GM23338 (cell line): ENCODE measurements around the gene ZNF711. TPM values are rescaled to one million over a fixed set of nuclear protein-coding genes. Genes with fewer than 3 reads are reported as not detected.

Experiments used
- ATAC-seq: fragments of 200-7000 bp; cut with Tn5 transposase; 3 replicates; pipeline ENCODE4 v1.9.1; 2020
- DNase-seq: peaks from one replicate; pipeline ENCODE4 v3.0.0-alpha.2; 2015; ENCODE audit warnings: low spot score
- H2AFZ ChIP-seq: fragments of 200-600 bp; sonication (generic); 2 replicates; pipeline ENCODE4 v1.8.0; 2016; ENCODE audit warnings: antibody characterized with exemption, mild to moderate bottlenecking, moderate library complexity
- H3F3A ChIP-seq: fragments of 200-600 bp; sonication (generic); replicated peaks from 2 replicates; pipeline ENCODE4 v1.8.0; 2017; ENCODE audit warnings: antibody characterized with exemption, mixed run types, low read depth
- H3K27ac ChIP-seq: fragments of 200-600 bp; sonication (generic); 2 replicates; pipeline ENCODE4 v1.6.1; 2016; ENCODE audit warnings: low read depth
- H3K27me3 ChIP-seq: fragments of 200-600 bp; sonication (generic); 2 replicates; pipeline ENCODE4 v1.8.0; 2016; ENCODE audit warnings: mild to moderate bottlenecking, mixed run types, moderate library complexity; ENCODE audit not compliant: insufficient read depth
- H3K36me3 ChIP-seq: fragments of 200-600 bp; sonication (generic); 2 replicates; pipeline ENCODE4 v1.8.0; 2016; ENCODE audit warnings: mild to moderate bottlenecking; ENCODE audit not compliant: insufficient read depth
- H3K4me1 ChIP-seq: fragments of 200-600 bp; sonication (generic); 2 replicates; pipeline ENCODE4 v1.8.0; 2016; ENCODE audit warnings: mild to moderate bottlenecking, moderate library complexity; ENCODE audit not compliant: insufficient read depth
- H3K4me2 ChIP-seq: fragments of 200-600 bp; sonication (generic); 2 replicates; pipeline ENCODE4 v1.7.1; 2017; ENCODE audit warnings: mixed run types
- H3K4me3 ChIP-seq: fragments of 200-600 bp; sonication (generic); 2 replicates; pipeline ENCODE4 v1.6.1; 2016; ENCODE audit warnings: mixed run types
- H3K79me2 ChIP-seq: fragments of 200-600 bp; sonication (generic); replicated peaks from 2 replicates; pipeline ENCODE4 v1.8.0; 2017; ENCODE audit warnings: mild to moderate bottlenecking; ENCODE audit not compliant: insufficient read depth
- H3K9me2 ChIP-seq: fragments of 200-600 bp; sonication (generic); 2 replicates; pipeline ENCODE4 v1.8.0; 2017; ENCODE audit not compliant: insufficient read depth
- H4K20me1 ChIP-seq: fragments of 200-600 bp; sonication (generic); replicated peaks from 2 replicates; pipeline ENCODE4 v1.8.0; 2017; ENCODE audit warnings: mild to moderate bottlenecking; ENCODE audit not compliant: insufficient read depth
- H3K27ac Mint-ChIP-seq: 2 replicates; pipeline ENCODE4 v1.8.0; 2020; ENCODE audit warnings: inconsistent platforms, mild to moderate bottlenecking, moderate library complexity, mixed read lengths
- H3K27me3 Mint-ChIP-seq: 3 replicates; pipeline ENCODE4 v1.8.0; 2022; ENCODE audit warnings: low read depth, mild to moderate bottlenecking, moderate library complexity, mixed read lengths, inconsistent platforms; ENCODE audit not compliant: insufficient read depth, poor library complexity
- H3K36me3 Mint-ChIP-seq: 3 replicates; pipeline ENCODE4 v1.8.0; 2021; ENCODE audit warnings: low read depth, mild to moderate bottlenecking, inconsistent platforms, moderate library complexity, mixed read lengths
- H3K4me1 Mint-ChIP-seq: 3 replicates; pipeline ENCODE4 v1.8.0; 2020; ENCODE audit warnings: mild to moderate bottlenecking, inconsistent platforms, mixed read lengths
- H3K4me3 Mint-ChIP-seq: 3 replicates; pipeline ENCODE4 v1.8.0; 2021; ENCODE audit warnings: moderate library complexity, mild to moderate bottlenecking, inconsistent platforms, mixed read lengths
- H3K9me3 Mint-ChIP-seq: 3 replicates; pipeline ENCODE4 v1.8.0; 2020; ENCODE audit warnings: moderate library complexity, mild to moderate bottlenecking, inconsistent platforms, mixed read lengths
- CREB1 ChIP-seq: fragments of 250-450 bp; sonication (Bioruptor Pico); IDR thresholded peaks from 2 replicates; pipeline ENCODE4 v1.5.0; 2020; ENCODE audit warnings: low read depth, mild to moderate bottlenecking, moderate library complexity
- EZH2phosphoT487 ChIP-seq: fragments of 200-600 bp; sonication (generic); IDR thresholded peaks from one replicate; pipeline ENCODE4 v1.8.1; 2018; ENCODE audit warnings: antibody characterized with exemption; ENCODE audit not compliant: unreplicated experiment
- JUNB ChIP-seq: IDR thresholded peaks from one replicate; pipeline ENCODE4 v1.6.1; 2016; ENCODE audit warnings: antibody characterized with exemption; ENCODE audit not compliant: unreplicated experiment
- POLR2AphosphoS5 ChIP-seq: IDR thresholded peaks from 2 replicates; pipeline ENCODE4 v1.6.1; 2016; ENCODE audit warnings: antibody characterized with exemption, low read depth
- ZNF114 ChIP-seq: fragments of 250-450 bp; sonication (Bioruptor Pico); IDR thresholded peaks from 2 replicates; pipeline ENCODE4 v1.5.0; 2020; ENCODE audit warnings: mild to moderate bottlenecking, moderate library complexity
- ZNF331 ChIP-seq: fragments of 250-450 bp; sonication (Bioruptor Pico); IDR thresholded peaks from 2 replicates; pipeline ENCODE4 v1.5.0; 2020; ENCODE audit warnings: low read depth, mild to moderate bottlenecking, moderate library complexity
- long read RNA-seq: library from polyadenylated mRNA; unstranded; transcript quantifications from one replicate; pipeline ENCODE4 v2.0.0, GENCODE V29; 2020; ENCODE audit not compliant: unreplicated experiment
- polyA plus RNA-seq: library from polyadenylated mRNA; unstranded; fragments of >200 nt; fragmentation: Nextera tagmentation; extraction: Ambion mirVana; gene quantifications from 2 replicates; pipeline ENCODE4 v1.2.1, GENCODE V29; 2016
- total RNA-seq: library from RNA; depleted of rRNA; stranded (reverse); fragments of >200 nt; shearing (Covaris generic); gene quantifications from 2 replicates; pipeline ENCODE4 v1.2.3, GENCODE V29; 2014; rRNA removed
- TF ChIP-seq, protein P1 (sequence below), 2 experiments: fragments of 200-600 bp in 1 of 2; sonication (generic) in 1 of 2; conservative IDR thresholded peaks; 2 replicates each; pipeline versions ENCODE4 v1.5.1 to v1.6.1; 2016 to 2017; ENCODE audit warnings: antibody characterized with exemption in 2 of 2, low read depth in 2 of 2, mild to moderate bottlenecking in 2 of 2, moderate library complexity in 1 of 2
- TF ChIP-seq, protein P2 (sequence below): fragments of 250-450 bp; sonication (Bioruptor Pico); IDR thresholded peaks from 2 replicates; pipeline ENCODE4 v1.5.0; 2020; ENCODE audit warnings: mild to moderate bottlenecking, moderate library complexity
- TF ChIP-seq, protein P3 (sequence below): IDR thresholded peaks from 2 replicates; pipeline ENCODE4 v1.6.1; 2016; ENCODE audit warnings: antibody characterized with exemption

Gene ZNF711
- total RNA-seq (18.5 and 20.0 TPM in 2 replicates), polyA plus RNA-seq (9.3 and 12.2 TPM in 2 replicates)
- long read RNA-seq, partial matches to known transcripts: 1 of 6 reads
- long read RNA-seq, other reads (novel, unspliced or antisense): 5 of 6 reads

DNA sequence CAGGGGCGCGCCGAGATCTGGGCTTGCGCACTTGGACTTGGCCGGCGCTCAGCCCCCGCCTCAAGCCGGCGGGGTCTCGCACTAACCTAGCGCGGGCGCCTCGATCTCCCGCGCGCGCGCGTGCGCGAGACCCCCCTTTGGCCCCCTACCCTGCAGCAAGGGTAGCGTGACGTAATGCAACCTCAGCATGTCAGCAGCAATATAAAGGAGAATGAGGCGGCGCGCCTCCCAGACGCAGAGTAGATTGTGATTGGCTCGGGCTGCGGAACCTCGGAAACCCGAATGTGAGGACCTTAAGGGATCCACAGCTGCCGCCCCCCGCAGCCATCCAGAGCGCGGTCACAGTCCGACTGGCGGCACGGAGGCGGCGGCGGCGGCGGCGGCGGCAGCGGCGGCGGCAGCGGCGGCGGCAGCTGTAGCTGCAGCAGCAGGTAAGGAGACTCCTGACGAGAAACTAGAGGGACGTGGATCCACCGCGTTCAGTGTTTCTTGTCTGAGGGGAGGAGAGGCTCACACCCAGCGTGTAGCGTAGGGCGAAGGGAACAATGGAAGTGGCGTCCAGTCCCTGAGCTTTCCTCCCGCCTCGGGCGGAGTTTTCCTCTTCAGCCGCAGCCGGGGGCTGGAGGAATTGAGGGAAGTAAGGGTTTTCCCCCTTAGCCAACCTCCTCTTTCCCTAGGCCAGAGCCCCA is at the start of gene ZNF711, which contains the start of gene SATL1:
ZNF711 (plus strand) TSS at position 231 of the 689 bp plus-strand sequence. CDS start 3,582 bp downstream, outside the sequence.
SATL1 (minus strand) TSS at position 19 of the 689 bp plus-strand sequence. CDS start 134,811 bp downstream, outside the sequence.
- Histone ChIP-seq H4K20me1 (no peaks in the 10 kb centered on the region; the same call in 1 of the 2 replicates), H3K4me1 (peaks cover 10% of the 10 kb centered on the region), H3K4me3 (peak within 1 kb of the TSS; percentile 78), H3K36me3 (peaks cover 7% of the 10 kb centered on the region; the same call in 1 of the 2 replicates), H3F3A (no peaks in the 10 kb centered on the region), H3K4me2 (peak within 1 kb of the TSS; percentile 84), H3K79me2 (peaks cover 48% of the 10 kb centered on the region), H3K9me2 (no peaks in the 10 kb centered on the region), H3K27ac (peak within 1 kb of the TSS; percentile 84), H3K27me3 (no peaks in the 10 kb centered on the region), H2AFZ (peak within 1 kb of the TSS; percentile 87)
- Mint-ChIP-seq H3K27me3 (no peaks in the 10 kb centered on the region), H3K36me3 (peaks cover 5% of the 10 kb centered on the region), H3K4me1 (peaks cover 18% of the 10 kb centered on the region), H3K27ac (peak within 1 kb of the TSS; percentile 95), H3K4me3 (peak within 1 kb of the TSS; percentile 94), H3K9me3 (no peaks in the 10 kb centered on the region)
- ATAC-seq (peak; percentile 91), DNase-seq (peak; percentile 84)
- TF ChIP-seq, protein P1, sequence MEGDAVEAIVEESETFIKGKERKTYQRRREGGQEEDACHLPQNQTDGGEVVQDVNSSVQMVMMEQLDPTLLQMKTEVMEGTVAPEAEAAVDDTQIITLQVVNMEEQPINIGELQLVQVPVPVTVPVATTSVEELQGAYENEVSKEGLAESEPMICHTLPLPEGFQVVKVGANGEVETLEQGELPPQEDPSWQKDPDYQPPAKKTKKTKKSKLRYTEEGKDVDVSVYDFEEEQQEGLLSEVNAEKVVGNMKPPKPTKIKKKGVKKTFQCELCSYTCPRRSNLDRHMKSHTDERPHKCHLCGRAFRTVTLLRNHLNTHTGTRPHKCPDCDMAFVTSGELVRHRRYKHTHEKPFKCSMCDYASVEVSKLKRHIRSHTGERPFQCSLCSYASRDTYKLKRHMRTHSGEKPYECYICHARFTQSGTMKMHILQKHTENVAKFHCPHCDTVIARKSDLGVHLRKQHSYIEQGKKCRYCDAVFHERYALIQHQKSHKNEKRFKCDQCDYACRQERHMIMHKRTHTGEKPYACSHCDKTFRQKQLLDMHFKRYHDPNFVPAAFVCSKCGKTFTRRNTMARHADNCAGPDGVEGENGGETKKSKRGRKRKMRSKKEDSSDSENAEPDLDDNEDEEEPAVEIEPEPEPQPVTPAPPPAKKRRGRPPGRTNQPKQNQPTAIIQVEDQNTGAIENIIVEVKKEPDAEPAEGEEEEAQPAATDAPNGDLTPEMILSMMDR (conservative IDR thresholded peaks at IDR 0.05; ENCODE audit: low read depth in 2 of 2): no peak
- TF ChIP-seq POLR2AphosphoS5 (peak; percentile 40), CREB1 (CRISPR knock-in tag) (peak; percentile 85)

DNA sequence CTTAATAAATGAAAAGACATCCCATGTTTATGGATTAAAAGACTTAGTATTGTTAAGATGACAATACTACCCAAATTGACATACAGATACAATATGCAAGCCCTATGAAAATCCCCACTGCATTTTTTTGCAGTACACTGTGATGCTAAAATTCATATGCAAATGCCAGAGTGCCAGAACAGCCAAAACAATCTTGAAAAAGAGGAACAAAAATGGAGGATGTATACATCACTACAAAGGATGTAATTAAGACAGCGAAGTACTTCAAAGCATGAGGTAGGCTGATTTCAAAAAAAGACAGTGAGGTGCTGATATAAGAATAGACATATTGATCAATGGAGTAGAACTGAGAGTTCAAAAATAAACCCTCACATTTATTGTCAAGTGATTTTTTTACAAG is 47.5 kb upstream of the ZNF711 start:
- Mint-ChIP-seq H3K36me3 (peaks cover 4% of the 10 kb centered on the region; the same call in 2 of the 3 replicates), H3K4me3 (no peak overlapping the region), H3K27ac (no peak overlapping the region), H3K27me3 (no peaks in the 10 kb centered on the region), H3K9me3 (peaks cover 5% of the 10 kb centered on the region), H3K4me1 (no peaks in the 10 kb centered on the region)
- no peak overlapping the region for H3K4me3 ChIP-seq
- H3K4me1 ChIP-seq: no peaks in the 10 kb centered on the region
- no peak overlapping the region for H3K27ac ChIP-seq
- H3K4me2 ChIP-seq: no peak overlapping the region
- no peaks in the 10 kb centered on the region for H4K20me1 ChIP-seq
- ATAC-seq: no peak
- H3K79me2 ChIP-seq: no peaks in the 10 kb centered on the region
- no peak for DNase-seq
- no peaks in the 10 kb centered on the region for H3F3A ChIP-seq
- no peaks in the 10 kb centered on the region for H3K27me3 ChIP-seq
- H2AFZ ChIP-seq: no peak overlapping the region
- no peaks in the 10 kb centered on the region for H3K9me2 ChIP-seq
- no peaks in the 10 kb centered on the region for H3K36me3 ChIP-seq
- no peak for TF ChIP-seq JUNB
- TF ChIP-seq, protein P2, sequence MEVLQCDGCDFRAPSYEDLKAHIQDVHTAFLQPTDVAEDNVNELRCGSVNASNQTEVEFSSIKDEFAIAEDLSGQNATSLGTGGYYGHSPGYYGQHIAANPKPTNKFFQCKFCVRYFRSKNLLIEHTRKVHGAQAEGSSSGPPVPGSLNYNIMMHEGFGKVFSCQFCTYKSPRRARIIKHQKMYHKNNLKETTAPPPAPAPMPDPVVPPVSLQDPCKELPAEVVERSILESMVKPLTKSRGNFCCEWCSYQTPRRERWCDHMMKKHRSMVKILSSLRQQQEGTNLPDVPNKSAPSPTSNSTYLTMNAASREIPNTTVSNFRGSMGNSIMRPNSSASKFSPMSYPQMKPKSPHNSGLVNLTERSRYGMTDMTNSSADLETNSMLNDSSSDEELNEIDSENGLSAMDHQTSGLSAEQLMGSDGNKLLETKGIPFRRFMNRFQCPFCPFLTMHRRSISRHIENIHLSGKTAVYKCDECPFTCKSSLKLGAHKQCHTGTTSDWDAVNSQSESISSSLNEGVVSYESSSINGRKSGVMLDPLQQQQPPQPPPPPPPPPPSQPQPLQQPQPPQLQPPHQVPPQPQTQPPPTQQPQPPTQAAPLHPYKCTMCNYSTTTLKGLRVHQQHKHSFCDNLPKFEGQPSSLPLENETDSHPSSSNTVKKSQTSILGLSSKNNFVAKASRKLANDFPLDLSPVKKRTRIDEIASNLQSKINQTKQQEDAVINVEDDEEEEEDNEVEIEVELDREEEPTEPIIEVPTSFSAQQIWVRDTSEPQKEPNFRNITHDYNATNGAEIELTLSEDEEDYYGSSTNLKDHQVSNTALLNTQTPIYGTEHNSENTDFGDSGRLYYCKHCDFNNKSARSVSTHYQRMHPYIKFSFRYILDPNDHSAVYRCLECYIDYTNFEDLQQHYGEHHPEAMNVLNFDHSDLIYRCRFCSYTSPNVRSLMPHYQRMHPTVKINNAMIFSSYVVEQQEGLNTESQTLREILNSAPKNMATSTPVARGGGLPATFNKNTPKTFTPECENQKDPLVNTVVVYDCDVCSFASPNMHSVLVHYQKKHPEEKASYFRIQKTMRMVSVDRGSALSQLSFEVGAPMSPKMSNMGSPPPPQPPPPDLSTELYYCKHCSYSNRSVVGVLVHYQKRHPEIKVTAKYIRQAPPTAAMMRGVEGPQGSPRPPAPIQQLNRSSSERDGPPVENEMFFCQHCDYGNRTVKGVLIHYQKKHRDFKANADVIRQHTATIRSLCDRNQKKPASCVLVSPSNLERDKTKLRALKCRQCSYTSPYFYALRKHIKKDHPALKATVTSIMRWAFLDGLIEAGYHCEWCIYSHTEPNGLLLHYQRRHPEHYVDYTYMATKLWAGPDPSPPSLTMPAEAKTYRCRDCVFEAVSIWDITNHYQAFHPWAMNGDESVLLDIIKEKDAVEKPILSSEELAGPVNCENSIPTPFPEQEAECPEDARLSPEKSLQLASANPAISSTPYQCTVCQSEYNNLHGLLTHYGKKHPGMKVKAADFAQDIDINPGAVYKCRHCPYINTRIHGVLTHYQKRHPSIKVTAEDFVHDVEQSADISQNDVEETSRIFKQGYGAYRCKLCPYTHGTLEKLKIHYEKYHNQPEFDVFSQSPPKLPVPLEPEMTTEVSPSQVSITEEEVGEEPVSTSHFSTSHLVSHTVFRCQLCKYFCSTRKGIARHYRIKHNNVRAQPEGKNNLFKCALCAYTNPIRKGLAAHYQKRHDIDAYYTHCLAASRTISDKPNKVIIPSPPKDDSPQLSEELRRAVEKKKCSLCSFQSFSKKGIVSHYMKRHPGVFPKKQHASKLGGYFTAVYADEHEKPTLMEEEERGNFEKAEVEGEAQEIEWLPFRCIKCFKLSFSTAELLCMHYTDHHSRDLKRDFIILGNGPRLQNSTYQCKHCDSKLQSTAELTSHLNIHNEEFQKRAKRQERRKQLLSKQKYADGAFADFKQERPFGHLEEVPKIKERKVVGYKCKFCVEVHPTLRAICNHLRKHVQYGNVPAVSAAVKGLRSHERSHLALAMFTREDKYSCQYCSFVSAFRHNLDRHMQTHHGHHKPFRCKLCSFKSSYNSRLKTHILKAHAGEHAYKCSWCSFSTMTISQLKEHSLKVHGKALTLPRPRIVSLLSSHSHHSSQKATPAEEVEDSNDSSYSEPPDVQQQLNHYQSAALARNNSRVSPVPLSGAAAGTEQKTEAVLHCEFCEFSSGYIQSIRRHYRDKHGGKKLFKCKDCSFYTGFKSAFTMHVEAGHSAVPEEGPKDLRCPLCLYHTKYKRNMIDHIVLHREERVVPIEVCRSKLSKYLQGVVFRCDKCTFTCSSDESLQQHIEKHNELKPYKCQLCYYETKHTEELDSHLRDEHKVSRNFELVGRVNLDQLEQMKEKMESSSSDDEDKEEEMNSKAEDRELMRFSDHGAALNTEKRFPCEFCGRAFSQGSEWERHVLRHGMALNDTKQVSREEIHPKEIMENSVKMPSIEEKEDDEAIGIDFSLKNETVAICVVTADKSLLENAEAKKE: no peak
- no peak for TF ChIP-seq ZNF331 (CRISPR knock-in tag)
- TF ChIP-seq ZNF114: no peak
- TF ChIP-seq, protein P3, sequence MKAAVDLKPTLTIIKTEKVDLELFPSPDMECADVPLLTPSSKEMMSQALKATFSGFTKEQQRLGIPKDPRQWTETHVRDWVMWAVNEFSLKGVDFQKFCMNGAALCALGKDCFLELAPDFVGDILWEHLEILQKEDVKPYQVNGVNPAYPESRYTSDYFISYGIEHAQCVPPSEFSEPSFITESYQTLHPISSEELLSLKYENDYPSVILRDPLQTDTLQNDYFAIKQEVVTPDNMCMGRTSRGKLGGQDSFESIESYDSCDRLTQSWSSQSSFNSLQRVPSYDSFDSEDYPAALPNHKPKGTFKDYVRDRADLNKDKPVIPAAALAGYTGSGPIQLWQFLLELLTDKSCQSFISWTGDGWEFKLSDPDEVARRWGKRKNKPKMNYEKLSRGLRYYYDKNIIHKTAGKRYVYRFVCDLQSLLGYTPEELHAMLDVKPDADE: no peak
- no peak for TF ChIP-seq POLR2AphosphoS5
- no peak for TF ChIP-seq EZH2phosphoT487
- no peak for TF ChIP-seq CREB1 (CRISPR knock-in tag)
